Astrocyte of the spinal cord (primary cell): Measurements from ENCODE around the gene PPP2R5A.

ENCODE experiments used
- DNase-seq: peaks from one replicate; pipeline ENCODE4 v3.0.0; 2011; ENCODE audit warnings: low read depth, low spot score
- H3K4me3 ChIP-seq: 2 replicates; pipeline ENCODE4 v1.5.1; 2011; ENCODE audit warnings: low read depth, mild to moderate bottlenecking, low read length, moderate library complexity
- in situ Hi-C: cut with HindIII; loops from 2 replicates; pipeline ENCODE4 v1.10.0; 2017; ENCODE audit warnings: low sequenced_read_pairs
- TF ChIP-seq, protein P1 (sequence below): IDR thresholded peaks from 2 replicates; pipeline ENCODE4 v1.5.1; 2012; ENCODE audit warnings: low read depth, mild to moderate bottlenecking, low read length, inconsistent platforms

The PPP2R5A gene

GRCh38 chr1:212368073-212368484 lies 82.9 kb downstream of the PPP2R5A start:
- in situ Hi-C loops, result no loop called here
- TF ChIP-seq, protein P1, sequence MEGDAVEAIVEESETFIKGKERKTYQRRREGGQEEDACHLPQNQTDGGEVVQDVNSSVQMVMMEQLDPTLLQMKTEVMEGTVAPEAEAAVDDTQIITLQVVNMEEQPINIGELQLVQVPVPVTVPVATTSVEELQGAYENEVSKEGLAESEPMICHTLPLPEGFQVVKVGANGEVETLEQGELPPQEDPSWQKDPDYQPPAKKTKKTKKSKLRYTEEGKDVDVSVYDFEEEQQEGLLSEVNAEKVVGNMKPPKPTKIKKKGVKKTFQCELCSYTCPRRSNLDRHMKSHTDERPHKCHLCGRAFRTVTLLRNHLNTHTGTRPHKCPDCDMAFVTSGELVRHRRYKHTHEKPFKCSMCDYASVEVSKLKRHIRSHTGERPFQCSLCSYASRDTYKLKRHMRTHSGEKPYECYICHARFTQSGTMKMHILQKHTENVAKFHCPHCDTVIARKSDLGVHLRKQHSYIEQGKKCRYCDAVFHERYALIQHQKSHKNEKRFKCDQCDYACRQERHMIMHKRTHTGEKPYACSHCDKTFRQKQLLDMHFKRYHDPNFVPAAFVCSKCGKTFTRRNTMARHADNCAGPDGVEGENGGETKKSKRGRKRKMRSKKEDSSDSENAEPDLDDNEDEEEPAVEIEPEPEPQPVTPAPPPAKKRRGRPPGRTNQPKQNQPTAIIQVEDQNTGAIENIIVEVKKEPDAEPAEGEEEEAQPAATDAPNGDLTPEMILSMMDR, result peak; percentile 94
- no peak overlapping the region for H3K4me3 ChIP-seq
- DNase-seq, result peak; percentile 78

DNA sequence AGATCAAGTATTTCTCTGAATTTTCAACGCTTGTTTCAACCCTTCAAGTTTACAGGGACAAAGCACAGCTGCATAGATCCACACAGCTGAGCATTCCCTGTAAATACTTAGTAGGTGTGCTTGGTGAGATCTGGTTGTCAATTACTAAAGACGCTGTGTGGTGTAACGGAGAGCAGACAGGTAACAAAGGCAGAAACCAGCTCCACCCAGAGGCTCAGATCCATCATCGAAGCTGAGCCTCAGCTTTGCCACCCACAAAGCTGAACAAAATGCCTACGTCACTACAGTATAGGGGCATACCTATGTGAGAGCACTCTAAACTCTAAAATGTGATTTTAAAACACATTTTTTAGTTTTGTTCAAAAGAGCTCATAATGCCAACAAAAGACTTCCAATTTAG lies 90.8 kb downstream of the PPP2R5A start:
- in situ Hi-C loops, result no loop called here
- no peak overlapping the region for H3K4me3 ChIP-seq
- TF ChIP-seq, protein P1, result no peak
- DNase-seq, result no peak

GRCh38 chr1:212377644-212378043 lies 92.4 kb downstream of the PPP2R5A start:
- in situ Hi-C loops, result no loop called here
- no peak for DNase-seq
- TF ChIP-seq, protein P1, result no peak
- H3K4me3 ChIP-seq, result no peak overlapping the region

GRCh38 chr1:212379366-212379765 lies 94.2 kb downstream of the PPP2R5A start:
- in situ Hi-C loops, result no loop called here
- no peak for DNase-seq

GRCh38 chr1:212381397-212382035 lies 96.3 kb downstream of the PPP2R5A start:
- TF ChIP-seq, protein P1, result no peak
- H3K4me3 ChIP-seq, result no peak overlapping the region
- in situ Hi-C loops, result no loop called here
- no peak for DNase-seq

More at GRCh38 chr1:212379366-212379765, 94.2 kb downstream of the PPP2R5A start:
- no peak overlapping the region for H3K4me3 ChIP-seq
- TF ChIP-seq, protein P1, result no peak

DNA sequence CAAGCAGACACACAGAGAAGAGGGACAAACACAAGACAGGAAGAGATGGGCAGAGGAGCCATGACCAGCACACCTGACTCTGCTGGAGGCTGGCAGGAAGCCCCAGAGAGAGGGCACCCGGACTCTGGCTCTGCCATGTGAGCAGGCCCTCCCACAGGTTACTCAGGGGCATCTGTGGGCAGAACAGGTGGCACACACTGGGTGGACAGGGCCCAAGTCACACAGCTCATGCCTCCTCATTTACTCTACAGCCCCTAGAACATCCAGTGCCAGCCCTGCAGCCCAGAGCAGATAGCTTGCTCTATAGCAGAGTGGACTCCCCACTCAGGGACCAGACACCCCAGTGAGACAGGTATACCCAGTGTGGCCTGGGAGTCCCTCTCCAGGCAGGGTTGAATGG lies 100.8 kb downstream of the PPP2R5A start:
- in situ Hi-C loops, result no loop called here
- TF ChIP-seq, protein P1, result no peak
- DNase-seq, result no peak
- no peak overlapping the region for H3K4me3 ChIP-seq
